NCI-H1092 (cell line): ENCODE results near the gene EEF1A1.
"Not testable (repeated sequence)": the region's sequence is repeated elsewhere in the genome, so short reads cannot be mapped to it uniquely, and the experiment has no call there.

ENCODE experiments used
- DNase-seq: peaks from one replicate; lab custom pipeline; 2025; lab: John Stamatoyannopoulos, UW

EEF1A1 gene

GRCh38 chr6:73520688-73521350 lies at the start of gene EEF1A1:
Gene EEF1A1 (minus strand): TSS chr6:73521032. CDS start chr6:73520026, 1,006 bp downstream.
- DNase-seq, result peak; percentile 97

- DNase-seq, result no peak
Observed at GRCh38 chr6:73569121-73569520, 48.3 kb upstream of the EEF1A1 start.

- no peak for DNase-seq
Observed at GRCh38 chr6:73566954-73567591, 46.2 kb upstream of the EEF1A1 start.

GRCh38 chr6:73566486-73566871 lies 45.6 kb upstream of the EEF1A1 start:
- not testable (repeated sequence) for DNase-seq

GRCh38 chr6:73565767-73566485 lies 45.1 kb upstream of the EEF1A1 start:
- no peak for DNase-seq

GRCh38 chr6:73564578-73565345 lies 43.9 kb upstream of the EEF1A1 start:
- no peak for DNase-seq

GRCh38 chr6:73562558-73562957 lies 41.7 kb upstream of the EEF1A1 start:
- no peak for DNase-seq

- no peak for DNase-seq
Observed at GRCh38 chr6:73560853-73561407, 40.1 kb upstream of the EEF1A1 start.

- DNase-seq, result no peak
Observed at GRCh38 chr6:73560182-73560732, 39.4 kb upstream of the EEF1A1 start.

GRCh38 chr6:73559399-73559794 lies 38.6 kb upstream of the EEF1A1 start:
- not testable (repeated sequence) for DNase-seq

GRCh38 chr6:73558624-73559398 lies 38.0 kb upstream of the EEF1A1 start:
- no peak for DNase-seq

GRCh38 chr6:73556836-73557235 lies 36.0 kb upstream of the EEF1A1 start:
- DNase-seq, result no peak

- not testable (repeated sequence) for DNase-seq
Observed at GRCh38 chr6:73555380-73555949, 34.6 kb upstream of the EEF1A1 start.

GRCh38 chr6:73551115-73551514 lies 30.3 kb upstream of the EEF1A1 start:
- not testable (repeated sequence) for DNase-seq

GRCh38 chr6:73548458-73549446 lies 27.9 kb upstream of the EEF1A1 start:
- no peak for DNase-seq

- DNase-seq, result no peak
Observed at GRCh38 chr6:73547036-73547435, 26.2 kb upstream of the EEF1A1 start.

GRCh38 chr6:73542891-73543290 lies 22.1 kb upstream of the EEF1A1 start:
- no peak for DNase-seq

GRCh38 chr6:73542481-73542880 lies 21.6 kb upstream of the EEF1A1 start:
- DNase-seq, result not testable (repeated sequence)

- no peak for DNase-seq
Observed at GRCh38 chr6:73538116-73538779, 17.4 kb upstream of the EEF1A1 start.
